NOMO-1 treated with DMSO at 0.1 percent for 48 hours (cell line): ENCODE data around the gene ADGRE1.
"Not testable (repeated sequence)": the region's sequence is repeated elsewhere in the genome, so short reads cannot be mapped to it uniquely, and the experiment has no call there.

ENCODE experiments used
- DNase-seq: peaks from one replicate; lab custom pipeline; 2025; ENCODE audit not compliant: unreplicated experiment; lab: John Stamatoyannopoulos, UW

ADGRE1 gene, protein sequence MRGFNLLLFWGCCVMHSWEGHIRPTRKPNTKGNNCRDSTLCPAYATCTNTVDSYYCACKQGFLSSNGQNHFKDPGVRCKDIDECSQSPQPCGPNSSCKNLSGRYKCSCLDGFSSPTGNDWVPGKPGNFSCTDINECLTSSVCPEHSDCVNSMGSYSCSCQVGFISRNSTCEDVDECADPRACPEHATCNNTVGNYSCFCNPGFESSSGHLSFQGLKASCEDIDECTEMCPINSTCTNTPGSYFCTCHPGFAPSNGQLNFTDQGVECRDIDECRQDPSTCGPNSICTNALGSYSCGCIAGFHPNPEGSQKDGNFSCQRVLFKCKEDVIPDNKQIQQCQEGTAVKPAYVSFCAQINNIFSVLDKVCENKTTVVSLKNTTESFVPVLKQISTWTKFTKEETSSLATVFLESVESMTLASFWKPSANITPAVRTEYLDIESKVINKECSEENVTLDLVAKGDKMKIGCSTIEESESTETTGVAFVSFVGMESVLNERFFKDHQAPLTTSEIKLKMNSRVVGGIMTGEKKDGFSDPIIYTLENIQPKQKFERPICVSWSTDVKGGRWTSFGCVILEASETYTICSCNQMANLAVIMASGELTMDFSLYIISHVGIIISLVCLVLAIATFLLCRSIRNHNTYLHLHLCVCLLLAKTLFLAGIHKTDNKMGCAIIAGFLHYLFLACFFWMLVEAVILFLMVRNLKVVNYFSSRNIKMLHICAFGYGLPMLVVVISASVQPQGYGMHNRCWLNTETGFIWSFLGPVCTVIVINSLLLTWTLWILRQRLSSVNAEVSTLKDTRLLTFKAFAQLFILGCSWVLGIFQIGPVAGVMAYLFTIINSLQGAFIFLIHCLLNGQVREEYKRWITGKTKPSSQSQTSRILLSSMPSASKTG

DNA sequence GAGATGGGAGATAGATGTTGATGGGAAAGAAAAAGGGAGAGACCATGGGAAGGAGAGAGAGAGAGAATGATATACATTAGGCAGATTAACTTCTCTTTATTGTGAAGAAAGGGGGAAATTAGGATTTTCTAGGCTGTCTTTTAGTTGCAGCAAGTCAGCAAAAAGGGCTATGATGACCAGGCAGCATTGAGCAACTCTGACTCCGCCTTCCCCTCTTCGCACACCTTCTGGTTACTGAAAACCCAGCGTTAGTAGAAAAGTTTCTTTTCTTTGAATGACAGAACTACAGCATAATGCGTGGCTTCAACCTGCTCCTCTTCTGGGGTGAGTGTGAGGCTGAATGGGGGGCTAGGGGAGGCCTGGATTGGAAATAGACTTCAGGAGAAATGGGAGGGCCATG lies at the start of gene ADGRE1:
ADGRE1 (plus strand) TSS at position 264 of the 400 bp plus-strand sequence; CDS start at position 294, 30 bp downstream.
- peak; percentile 83 for DNase-seq

DNA sequence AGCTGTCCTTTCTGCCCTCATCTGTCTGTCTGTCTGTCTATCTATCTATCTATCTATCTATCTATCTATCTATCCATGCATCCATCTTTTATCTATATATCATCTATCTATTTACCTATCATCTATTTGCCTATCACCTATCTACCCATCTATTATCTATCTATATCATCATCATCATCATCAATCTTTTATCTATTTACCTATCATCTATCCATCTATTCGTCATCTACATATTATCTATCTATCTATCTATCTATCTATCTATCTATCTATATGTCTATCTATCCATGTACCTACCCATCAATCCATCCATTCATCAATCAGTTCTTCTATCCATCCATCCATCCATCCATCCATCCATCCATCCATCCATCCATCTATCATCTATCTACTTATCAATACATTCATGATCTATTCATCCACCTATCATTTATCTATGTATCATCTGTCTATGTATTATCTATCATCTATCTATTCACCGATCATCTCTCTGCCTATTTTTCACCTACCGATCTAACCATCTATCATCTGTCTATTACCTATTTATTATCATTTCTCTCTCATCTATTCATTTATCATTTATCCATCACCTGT lies 49.2 kb upstream of the ADGRE1 start:
- no peak for DNase-seq

DNA sequence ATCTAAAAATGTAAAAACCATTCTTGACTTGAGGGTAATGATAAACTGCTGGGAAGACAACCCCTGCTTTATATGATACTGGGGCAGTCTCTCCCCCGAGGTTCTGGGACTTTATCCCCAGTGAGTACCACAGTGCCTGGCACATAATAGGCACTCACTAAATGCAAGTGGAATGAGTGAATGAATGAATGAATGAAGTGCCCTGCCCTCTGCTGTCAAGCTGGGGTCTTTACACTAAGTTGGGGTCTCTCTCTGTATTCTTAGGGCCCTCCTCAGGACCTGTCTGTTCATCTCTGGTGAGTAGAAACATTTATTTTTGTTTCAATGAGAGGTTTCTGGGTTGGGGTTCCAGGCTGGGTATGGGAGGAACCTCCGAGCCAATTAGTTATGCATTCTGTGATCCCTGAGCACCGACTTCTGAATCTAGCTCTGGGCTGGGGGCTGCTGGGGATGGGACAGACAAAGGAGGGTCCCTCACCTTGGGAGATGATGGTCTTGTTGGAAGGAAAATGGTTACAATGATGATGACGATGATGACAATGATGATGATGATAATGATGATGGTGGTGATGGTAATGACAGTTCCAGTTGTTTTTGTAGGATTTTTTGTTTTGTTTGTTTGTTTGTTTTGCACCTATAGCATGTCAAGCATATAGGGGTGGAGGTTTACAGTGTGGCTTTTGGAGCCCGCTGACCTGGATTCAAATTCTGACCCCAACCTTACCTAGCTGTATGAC lies 44.3 kb upstream of the ADGRE1 start:
- DNase-seq, result no peak

DNA sequence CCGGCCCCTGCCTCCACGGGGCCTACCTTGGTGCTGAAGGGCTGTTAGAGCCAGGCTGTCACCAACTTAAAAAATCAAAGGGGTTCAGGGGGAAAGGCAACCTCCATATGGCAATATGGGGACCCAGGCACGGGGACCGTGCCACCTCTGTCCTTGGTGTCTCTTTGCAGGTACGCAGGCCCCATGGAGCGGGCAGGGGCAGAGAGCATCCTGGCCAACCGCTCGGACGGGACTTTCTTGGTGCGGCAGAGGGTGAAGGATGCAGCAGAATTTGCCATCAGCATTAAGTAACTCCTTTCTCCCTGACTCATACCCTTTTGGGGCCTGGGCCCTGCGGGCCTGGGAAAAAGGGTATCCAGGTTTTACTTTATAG lies 39.6 kb upstream of the ADGRE1 start:
- no peak for DNase-seq

DNA sequence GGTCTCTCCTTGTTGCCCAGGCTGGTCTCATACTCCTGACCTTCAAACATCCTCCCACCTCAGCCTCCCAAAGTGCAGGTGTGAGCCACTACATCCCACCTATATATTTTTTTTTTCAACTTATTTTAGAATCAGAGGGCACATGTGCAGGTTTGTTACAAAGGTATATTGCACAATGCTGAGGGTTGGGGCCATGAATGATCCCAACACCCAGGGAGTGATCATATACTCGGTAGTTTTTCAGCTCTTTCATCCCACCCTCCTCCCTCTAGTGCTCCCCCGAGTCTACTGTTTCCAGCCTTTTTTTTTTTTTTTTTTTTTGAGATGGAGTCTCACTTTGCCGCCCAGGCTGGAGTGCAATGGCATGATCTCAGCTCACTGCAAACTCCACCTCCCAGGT lies 38.4 kb upstream of the ADGRE1 start:
- DNase-seq, result no peak

DNA sequence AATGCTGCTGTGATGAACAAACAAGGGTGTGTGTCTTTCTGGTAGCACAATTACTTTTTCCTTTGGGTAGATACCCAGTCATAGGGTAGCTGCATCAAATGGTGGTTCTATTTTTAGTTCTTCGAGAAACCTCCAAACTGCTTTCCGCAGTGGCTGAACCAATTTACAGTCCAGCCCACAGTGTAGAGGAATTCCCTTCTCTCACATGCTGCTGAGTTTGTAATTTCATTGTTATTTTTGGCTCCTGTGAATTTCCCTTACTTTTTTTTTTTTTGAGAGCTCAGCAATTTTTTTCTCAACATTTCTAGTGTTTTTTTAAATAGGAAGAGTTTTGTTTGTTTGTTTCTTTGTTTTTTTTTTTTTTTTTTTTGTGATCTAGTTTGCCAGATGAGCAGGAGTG lies 37.5 kb upstream of the ADGRE1 start:
- no peak for DNase-seq

DNA sequence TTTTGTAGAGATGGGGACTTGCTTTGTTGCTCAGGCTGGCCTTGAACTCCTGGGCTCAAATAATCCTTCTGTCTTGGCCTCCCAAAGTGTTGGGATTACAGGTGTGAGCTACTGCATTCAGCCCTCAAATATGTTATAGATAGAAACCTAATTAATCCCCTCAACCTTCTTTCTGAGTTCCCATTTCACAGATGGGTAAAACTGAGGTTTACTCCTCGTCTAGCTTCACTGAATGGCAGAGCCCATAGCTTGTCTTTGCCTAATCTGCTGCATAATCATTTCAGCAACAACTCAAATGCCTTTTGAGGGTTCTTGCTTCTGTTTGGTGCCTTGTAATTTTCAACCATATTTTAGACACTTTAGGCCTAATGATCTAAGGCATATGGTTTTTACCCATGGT lies 36.0 kb upstream of the ADGRE1 start:
- no peak for DNase-seq

DNA sequence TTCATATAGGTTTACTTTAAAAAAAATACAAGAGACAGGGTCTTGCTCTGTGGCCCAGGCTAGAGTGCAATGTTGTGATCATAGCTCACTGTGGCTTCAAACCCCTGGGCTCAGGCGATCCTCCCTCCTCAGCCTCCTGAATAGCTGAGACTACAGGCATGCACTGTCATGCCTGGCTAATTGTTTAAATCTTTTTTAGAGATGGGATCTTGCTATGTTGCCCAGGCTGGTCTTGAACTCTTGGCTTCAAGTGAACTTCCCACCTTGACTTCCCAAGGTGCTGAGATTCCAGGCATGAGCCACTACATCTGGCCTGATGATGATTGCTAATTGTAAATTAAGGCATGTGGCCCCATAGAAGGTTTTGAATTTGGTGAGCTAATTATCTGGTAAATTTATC lies 35.4 kb upstream of the ADGRE1 start:
- no peak for DNase-seq

DNA sequence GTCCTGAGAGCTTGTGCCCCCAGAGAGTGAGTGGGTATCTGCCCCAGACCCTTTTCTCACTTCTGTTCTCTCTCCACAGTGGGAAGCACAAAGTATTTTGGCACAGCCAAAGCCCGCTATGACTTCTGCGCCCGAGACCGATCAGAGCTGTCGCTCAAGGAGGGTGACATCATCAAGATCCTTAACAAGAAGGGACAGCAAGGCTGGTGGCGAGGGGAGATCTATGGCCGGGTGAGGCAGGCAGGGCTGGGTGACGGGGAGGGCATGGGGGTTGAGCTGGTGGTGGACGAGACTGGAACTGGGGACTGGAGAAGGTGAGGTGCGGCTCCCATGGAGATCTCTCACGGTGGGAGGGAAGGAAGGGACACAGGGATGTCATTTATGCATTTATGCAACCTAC lies 33.5 kb upstream of the ADGRE1 start:
- no peak for DNase-seq

DNA sequence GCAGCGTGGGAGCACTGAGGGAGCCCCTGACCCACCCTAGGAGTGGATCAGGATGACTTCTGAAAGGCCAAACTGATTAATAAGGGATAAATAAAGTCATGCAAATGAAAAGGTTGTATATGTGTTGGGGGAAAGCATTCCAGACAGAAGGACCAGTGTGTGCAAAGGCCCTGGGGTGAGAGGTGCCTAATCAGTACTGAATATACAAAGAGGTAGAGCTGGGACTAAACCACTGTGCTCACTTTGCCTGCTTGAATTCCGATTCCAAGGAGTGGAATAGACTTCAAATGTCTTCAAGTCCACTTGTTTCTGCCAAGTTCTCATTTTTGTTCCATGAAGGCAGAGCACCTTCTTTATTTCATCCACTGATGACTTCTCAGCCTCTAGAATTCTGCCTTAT lies 32.6 kb upstream of the ADGRE1 start:
- no peak for DNase-seq

DNA sequence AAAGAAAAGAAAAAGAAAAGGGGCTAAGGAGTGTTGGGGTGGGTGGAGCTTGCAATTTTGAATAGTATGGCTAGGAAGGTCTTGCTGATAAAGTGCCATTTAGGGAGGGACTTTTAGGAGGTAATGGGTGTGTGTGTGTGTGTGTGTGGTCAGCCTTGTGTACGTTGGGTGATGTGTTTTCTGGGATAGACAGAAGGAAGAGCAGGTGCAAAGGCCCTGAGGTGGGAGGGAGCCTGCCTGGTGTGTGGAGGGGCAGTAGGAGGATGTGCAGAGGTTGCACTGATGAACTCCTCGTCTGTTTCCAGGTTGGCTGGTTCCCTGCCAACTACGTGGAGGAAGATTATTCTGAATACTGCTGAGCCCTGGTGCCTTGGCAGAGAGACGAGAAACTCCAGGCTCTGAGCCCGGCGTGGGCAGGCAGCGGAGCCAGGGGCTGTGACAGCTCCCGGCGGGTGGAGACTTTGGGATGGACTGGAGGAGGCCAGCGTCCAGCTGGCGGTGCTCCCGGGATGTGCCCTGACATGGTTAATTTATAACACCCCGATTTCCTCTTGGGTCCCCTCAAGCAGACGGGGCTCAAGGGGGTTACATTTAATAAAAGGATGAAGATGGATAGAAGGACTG lies 30.5 kb upstream of the ADGRE1 start:
- no peak for DNase-seq

DNA sequence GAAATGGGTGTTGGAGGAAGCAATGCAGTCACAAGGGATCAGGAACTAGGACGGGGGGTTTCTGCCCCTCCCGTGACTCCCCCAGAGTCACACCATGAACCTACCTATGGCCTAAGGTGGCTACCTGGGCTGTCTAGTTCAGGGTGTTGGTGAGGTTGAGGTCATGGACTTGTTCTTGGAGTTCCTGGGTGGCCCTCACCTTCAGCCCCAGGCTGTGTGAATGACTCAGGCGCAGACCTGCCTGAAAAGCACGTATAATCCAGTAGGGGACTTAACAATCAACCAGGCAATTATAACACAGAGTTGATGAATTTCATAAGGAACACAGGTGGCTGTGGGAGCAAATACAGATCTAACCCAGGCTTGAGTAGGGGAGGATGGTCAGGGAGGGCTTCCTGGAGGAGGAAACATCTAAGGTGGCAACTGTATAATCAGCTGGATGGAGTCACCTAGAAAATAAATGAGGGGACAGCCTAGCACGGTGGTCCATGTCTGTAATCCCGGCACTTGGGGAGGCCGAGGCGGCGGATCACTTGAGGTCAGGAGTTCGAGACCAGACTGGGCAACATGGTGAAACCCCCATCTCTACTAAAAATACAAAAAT lies 25.6 kb upstream of the ADGRE1 start:
- no peak for DNase-seq

DNA sequence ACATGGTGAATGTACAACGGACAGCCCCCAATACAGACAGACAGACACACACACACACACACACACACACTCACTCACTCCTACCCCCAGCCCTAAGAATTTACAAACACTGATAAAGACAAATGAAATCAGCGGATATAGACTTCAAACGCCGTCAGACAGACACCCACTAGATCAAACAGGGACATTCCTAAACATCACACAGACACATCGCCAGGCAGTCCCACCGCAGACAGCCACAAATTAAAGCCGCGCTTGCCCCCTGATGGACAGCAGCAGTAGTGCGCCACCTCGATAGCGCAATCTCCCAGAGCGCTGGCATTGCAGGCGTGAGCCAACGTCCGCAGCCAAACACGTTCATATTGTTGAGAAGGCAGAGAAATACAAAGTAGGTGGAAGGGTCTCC lies 24.7 kb upstream of the ADGRE1 start:
- peak; percentile 88 for DNase-seq

DNA sequence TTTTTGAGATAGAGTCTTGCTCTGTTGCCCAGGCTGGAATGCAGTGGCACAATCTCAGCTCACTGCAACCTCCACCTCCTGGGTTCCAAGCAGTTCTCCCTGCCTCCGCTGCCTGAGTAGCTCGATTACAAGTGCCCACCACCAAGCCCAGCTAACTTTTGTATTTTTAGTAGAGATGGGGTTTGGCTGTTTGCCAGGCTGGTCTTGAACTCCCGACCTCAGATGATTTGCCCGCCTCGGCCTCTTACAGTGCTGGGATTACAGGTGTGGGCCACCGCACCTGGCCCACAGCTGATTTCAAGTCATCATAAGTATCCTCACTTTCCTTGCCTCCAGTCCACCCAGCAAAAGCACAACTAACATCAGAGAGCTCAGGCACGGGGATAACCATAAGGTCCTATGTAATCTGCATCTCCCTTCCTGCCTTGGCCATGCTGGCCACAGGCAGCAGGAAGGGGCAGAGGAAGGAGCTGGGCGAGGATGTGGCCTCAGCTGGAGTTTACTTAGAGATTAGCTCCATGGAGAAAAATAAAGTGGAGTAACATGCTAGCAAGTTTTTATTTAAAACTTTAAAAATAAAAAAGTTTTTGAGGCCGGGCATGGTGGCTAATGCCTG lies 22.9 kb upstream of the ADGRE1 start:
- no peak for DNase-seq

DNA sequence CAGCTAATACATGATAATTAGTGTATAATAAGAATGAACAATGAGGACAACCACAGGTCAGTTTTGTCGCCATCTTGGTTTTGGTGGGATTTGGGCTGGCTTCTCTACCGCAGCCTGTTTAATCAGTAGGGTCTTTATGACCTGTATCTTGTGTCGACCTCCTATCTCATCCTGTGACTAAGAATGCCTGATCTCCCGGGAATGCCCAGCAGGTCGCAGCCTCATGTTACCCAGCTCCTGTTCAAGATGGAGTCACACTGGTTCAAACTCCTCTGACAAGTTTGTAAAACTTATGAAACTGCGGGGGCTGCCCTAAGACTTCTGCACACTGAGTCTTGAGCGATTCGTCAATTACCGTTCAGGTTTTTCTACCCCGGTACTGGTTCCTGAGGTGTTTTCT lies 21.5 kb upstream of the ADGRE1 start:
- DNase-seq, result no peak

DNA sequence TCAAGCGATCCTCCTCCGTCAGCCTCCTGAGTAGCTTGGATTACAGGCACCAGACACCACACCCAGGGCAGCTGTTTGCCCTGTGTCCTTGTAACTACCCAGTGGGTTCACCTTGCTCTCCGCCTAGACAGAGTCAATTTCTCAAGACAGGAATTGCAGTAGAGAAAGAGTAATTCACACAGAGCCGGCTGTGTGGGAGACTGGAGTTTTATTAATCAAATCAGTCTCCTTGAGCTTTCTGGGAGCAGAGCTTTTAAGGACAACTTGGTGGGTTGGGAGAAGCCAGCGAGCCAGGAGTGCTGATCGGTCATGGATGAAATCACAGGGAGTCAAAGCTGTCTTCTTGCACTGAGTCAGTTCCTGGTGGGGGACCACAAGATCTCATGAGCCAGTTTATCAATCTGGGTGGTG lies 20.6 kb upstream of the ADGRE1 start:
- no peak for DNase-seq

DNA sequence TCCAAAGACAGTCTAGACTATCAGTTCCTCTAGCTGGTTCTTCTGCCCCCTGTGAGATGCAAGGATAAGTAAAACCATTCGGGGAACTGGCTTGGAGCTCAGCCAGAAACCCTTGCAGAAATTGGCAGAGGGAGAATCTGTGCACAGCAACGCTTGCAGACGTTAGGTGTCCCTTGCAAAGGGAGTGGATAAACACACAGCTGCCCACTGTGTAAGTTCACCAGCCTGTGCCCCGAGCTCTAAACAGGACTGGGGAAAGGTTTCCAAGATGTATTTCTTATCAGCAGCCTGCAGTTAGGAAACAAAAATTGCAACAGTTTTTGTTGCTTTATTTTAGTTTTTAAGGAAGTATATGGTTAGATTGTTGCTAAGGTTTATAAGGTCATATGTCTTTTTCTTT lies 19.0 kb upstream of the ADGRE1 start:
- peak; percentile 80 for DNase-seq

DNA sequence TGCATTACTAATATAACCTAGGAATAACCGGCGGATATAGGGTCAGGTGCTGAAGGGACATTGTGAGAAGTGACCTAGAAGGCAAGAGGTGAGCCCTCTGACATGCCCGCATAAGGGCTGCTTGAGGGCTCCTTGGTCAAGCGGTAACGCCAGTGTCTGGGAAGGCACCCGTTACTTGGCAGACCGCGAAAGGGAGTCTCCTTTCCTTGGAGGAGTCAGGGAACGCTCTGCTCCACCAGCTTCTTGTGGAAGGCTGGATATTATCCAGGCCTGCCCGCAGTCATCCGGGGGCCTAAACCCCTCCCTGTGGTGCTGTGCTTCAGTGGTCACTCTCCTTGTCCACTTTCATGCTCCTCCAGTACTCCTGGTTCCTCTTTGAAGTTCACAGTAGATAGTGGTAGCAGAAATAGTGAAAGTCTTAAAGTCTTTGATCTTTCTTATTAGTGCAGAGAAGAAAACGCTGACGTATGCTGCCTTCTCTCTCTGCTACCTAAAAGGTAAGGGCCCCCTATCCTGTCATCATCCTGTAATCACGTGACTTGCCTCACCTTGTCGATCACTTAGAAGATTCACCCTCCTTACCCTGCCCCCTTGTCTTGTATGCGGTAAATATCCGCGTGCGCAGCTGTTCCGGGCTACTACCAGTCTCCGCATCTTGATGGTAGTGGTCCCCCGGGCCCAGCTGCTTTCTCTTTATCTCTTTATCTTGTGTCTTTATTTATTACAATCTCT lies 18.1 kb upstream of the ADGRE1 start:
- DNase-seq, result not testable (repeated sequence)
